NCI-H226 (cell line): ENCODE data around the gene PRDM7.
A peak's percentile ranks its signal among the peaks of the same experiment; 100 is the strongest.
"Not testable (repeated sequence)": the region's sequence is repeated elsewhere in the genome, so short reads cannot be mapped to it uniquely, and the experiment has no call there.

Experiments
- DNase-seq: peaks from one replicate; pipeline ENCODE4 v3.0.0-alpha.2; 2015

Gene PRDM7

GRCh38 chr16:90070440-90070839 is 6.7 kb downstream of the PRDM7 start:
- DNase-seq: no peak

GRCh38 chr16:90061437-90061836 is 15.7 kb downstream of the PRDM7 start:
- no peak for DNase-seq

GRCh38 chr16:90057738-90058173 is 19.4 kb downstream of the PRDM7 start:
- peak; percentile 42 for DNase-seq

GRCh38 chr16:90056521-90056920 is 20.6 kb downstream of the PRDM7 start:
- DNase-seq: not testable (repeated sequence)

GRCh38 chr16:90055371-90055770 is 21.8 kb downstream of the PRDM7 start:
- no peak for DNase-seq

- DNase-seq: no peak
These were observed 22.6 kb downstream of the PRDM7 start for GRCh38 chr16:90054554-90054953.

- DNase-seq: no peak
These were observed 23.1 kb downstream of the PRDM7 start for GRCh38 chr16:90053902-90054500.

- no peak for DNase-seq
These were observed 26.2 kb downstream of the PRDM7 start for GRCh38 chr16:90050969-90051368.

- DNase-seq: no peak
These were observed 28.3 kb downstream of the PRDM7 start for GRCh38 chr16:90048737-90049330.

GRCh38 chr16:90048347-90048722 is 28.8 kb downstream of the PRDM7 start:
- no peak for DNase-seq

- no peak for DNase-seq
These were observed 29.3 kb downstream of the PRDM7 start for GRCh38 chr16:90047714-90048346.

- DNase-seq: peak; percentile 43
These were observed 30.0 kb downstream of the PRDM7 start for GRCh38 chr16:90046971-90047713.

- DNase-seq: no peak
These were observed 30.8 kb downstream of the PRDM7 start for GRCh38 chr16:90046122-90046970.

- peak; percentile 29 for DNase-seq
These were observed 33.0 kb downstream of the PRDM7 start for GRCh38 chr16:90044111-90044551.

- DNase-seq: no peak
These were observed 33.6 kb downstream of the PRDM7 start for GRCh38 chr16:90043526-90043925.

GRCh38 chr16:90042946-90043514 is 34.1 kb downstream of the PRDM7 start:
- no peak for DNase-seq

GRCh38 chr16:90041896-90042473 is 35.1 kb downstream of the PRDM7 start:
- no peak for DNase-seq

GRCh38 chr16:90040152-90041023 is 36.7 kb downstream of the PRDM7 start:
- no peak for DNase-seq

- DNase-seq: no peak
These were observed 39.9 kb downstream of the PRDM7 start for GRCh38 chr16:90037276-90037675.

- no peak for DNase-seq
These were observed 41.2 kb downstream of the PRDM7 start for GRCh38 chr16:90035902-90036301.

- no peak for DNase-seq
These were observed 42.6 kb downstream of the PRDM7 start for GRCh38 chr16:90034504-90034903.
